ENCODE measurements around the gene SMYD2.

Gene SMYD2

DNA sequence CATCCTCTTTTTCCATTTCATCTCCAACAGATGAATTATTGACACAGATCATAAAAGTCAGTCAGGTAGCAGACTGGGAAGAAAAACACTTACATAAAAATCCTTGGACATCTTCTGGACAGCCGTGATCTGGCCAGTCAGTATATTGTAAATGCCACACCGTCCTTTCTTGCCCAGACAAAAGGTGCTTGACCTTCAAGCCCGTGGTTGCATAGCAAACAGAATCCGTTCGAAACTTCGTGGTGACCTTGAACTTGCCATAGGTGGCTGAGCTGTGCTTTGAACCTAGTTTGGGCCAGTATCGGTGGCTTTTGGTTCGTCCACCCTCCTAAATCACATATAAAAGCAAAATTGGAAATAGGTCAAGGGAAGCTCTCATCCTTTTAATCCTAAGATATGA is 88.4 kb downstream of the SMYD2 start:
- ChIA-PET POLR2A (no interaction called here), CTCF (interaction anchor here (1.2 kb wide), 1 partner anchor 20 kb away, joined by 4 read pairs; no protein-coding TSS in a partner anchor)
- TF ChIP-seq, protein P1, sequence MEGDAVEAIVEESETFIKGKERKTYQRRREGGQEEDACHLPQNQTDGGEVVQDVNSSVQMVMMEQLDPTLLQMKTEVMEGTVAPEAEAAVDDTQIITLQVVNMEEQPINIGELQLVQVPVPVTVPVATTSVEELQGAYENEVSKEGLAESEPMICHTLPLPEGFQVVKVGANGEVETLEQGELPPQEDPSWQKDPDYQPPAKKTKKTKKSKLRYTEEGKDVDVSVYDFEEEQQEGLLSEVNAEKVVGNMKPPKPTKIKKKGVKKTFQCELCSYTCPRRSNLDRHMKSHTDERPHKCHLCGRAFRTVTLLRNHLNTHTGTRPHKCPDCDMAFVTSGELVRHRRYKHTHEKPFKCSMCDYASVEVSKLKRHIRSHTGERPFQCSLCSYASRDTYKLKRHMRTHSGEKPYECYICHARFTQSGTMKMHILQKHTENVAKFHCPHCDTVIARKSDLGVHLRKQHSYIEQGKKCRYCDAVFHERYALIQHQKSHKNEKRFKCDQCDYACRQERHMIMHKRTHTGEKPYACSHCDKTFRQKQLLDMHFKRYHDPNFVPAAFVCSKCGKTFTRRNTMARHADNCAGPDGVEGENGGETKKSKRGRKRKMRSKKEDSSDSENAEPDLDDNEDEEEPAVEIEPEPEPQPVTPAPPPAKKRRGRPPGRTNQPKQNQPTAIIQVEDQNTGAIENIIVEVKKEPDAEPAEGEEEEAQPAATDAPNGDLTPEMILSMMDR (IDR thresholded peaks at IDR 0.05; ENCODE audit: control extremely low read depth, extremely low read depth, low read depth, missing control alignments): no peak

GRCh38 chr1:214370615-214371014 is 89.7 kb downstream of the SMYD2 start:
- CTCF ChIA-PET: interaction anchor here (1.0 to 1.4 kb wide), 4 partner anchors 8 to 38 kb away, joined by 3 to 5 read pairs (median 4); no protein-coding TSS in a partner anchor
- no peak for DNase-seq (ENCODE audit: extremely low spot score)
- POLR2A ChIA-PET: no interaction called here
- TF ChIP-seq, protein P1 (IDR thresholded peaks at IDR 0.05; ENCODE audit: control extremely low read depth, extremely low read depth, low read depth, missing control alignments): no peak

More for the DNA sequence above, 88.4 kb downstream of the SMYD2 start:
- DNase-seq (ENCODE audit: extremely low spot score): no peak

GRCh38 chr1:214372092-214372491 is 91.1 kb downstream of the SMYD2 start:
- CTCF ChIA-PET: interaction anchor here (1.1 to 1.4 kb wide), 3 partner anchors 11 to 39 kb away, joined by 3 to 5 read pairs (median 3); no protein-coding TSS in a partner anchor
- TF ChIP-seq, protein P1 (IDR thresholded peaks at IDR 0.05; ENCODE audit: control extremely low read depth, extremely low read depth, low read depth, missing control alignments): no peak
- POLR2A ChIA-PET: no interaction called here
- no peak for DNase-seq (ENCODE audit: extremely low spot score)

DNA sequence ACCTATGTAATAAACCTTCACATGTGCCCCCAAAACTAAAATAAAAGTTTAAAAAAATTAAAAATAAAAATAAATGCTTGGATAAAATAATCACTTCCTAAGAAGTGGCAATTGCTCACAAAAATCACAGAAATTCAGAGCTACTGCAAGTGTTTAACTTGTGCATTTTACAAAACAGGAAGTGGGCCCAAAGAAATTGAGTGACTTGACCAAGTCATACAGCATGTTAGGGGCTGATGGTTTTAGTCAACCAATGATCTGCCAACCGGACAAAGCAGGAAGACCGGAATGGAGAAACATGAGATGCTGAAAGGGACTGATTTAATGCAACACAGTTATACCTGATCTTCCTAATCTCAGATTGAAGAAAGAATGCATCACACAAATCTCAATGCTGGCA is 96.5 kb downstream of the SMYD2 start:
- CTCF ChIA-PET: interaction anchor here (3.1 kb wide), 1 partner anchor 45 kb away, joined by 10 read pairs; no protein-coding TSS in a partner anchor
- DNase-seq (ENCODE audit: extremely low spot score): no peak
- POLR2A ChIA-PET: no interaction called here
- TF ChIP-seq, protein P1 (IDR thresholded peaks at IDR 0.05; ENCODE audit: control extremely low read depth, extremely low read depth, low read depth, missing control alignments): no peak

DNA sequence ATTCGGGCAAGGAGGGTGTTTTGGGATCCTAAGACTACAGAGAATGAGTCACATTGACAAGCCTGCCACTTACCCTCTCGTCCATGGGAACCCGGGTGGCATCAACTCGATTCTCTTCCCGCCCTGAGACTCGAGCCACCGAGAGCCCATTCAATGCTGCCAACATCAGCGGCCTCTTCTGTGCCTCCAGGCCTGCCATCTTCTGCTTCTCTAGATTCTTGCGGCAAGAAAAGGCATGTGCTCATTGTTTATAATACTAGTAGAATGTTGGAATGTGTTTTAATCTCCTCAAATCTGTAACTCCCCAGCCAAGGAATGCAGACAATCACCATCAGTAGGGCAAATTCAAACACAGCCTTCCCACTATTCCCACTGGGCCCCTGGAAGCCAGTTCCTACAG is 96.9 kb downstream of the SMYD2 start:
- TF ChIP-seq, protein P1 (IDR thresholded peaks at IDR 0.05; ENCODE audit: control extremely low read depth, extremely low read depth, low read depth, missing control alignments): no peak
- CTCF ChIA-PET: no interaction called here
- no peak for DNase-seq (ENCODE audit: extremely low spot score)
- POLR2A ChIA-PET: no interaction called here

DNA sequence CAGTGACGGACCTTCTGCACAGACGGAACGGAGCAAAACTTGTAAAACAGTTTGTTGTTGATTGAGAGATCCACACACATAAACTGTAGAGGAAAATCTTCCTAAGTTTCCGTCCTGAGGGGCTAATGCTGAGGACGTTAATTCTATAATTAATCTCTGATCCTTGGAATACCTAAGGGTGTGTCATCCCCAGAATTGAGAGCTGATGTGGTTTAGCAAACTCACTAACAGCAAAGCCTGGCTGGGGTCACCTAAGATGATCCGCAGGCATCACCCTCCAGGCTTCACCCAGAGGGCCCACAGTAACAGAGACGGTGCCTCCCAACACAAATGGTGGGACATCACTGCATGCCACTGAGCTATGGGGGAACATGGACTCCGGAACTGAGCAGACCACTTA is 97.5 kb downstream of the SMYD2 start:
- ChIA-PET POLR2A (no interaction called here), CTCF (no interaction called here)
- no peak for DNase-seq (ENCODE audit: extremely low spot score)
- TF ChIP-seq, protein P1 (IDR thresholded peaks at IDR 0.05; ENCODE audit: control extremely low read depth, extremely low read depth, low read depth, missing control alignments): no peak

All from GM10248 (cell line).